OCI-LY7 (cell line): ENCODE measurements around the gene ITGA7. TPM values are rescaled to one million over a fixed set of nuclear protein-coding genes. Genes with fewer than 3 reads are reported as not detected.

Experiments used
- BruUV-seq: library from RNA; stranded (reverse); fragments of 400-500 nt; replicated peaks from 2 replicates; lab custom pipeline; 2021; lab: Mats Ljungman, UMichigan
- CTCF ChIA-PET: fragments of 300-600 bp; sonication (Branson Sonifier 250); formaldehyde crosslinking; loops from one replicate; lab custom pipeline; 2022; ENCODE audit warnings: antibody characterized with exemption; ENCODE audit not compliant: unreplicated experiment; lab: Charles Lee
- POLR2A ChIA-PET: fragments of 300-600 bp; sonication (Branson Sonifier 250); formaldehyde crosslinking; loops from one replicate; lab custom pipeline; 2022; ENCODE audit warnings: antibody characterized with exemption; lab: Charles Lee
- DNase-seq: peaks from one replicate; pipeline ENCODE4 v3.0.0-alpha.2; 2015; ENCODE audit warnings: low spot score
- H2AFZ ChIP-seq: fragments of 200-600 bp; sonication (generic), shearing (Covaris generic); 2 replicates; pipeline ENCODE4 v1.6.1; 2014; ENCODE audit warnings: mild to moderate bottlenecking, antibody characterized with exemption, low read length, moderate library complexity
- H3K27ac ChIP-seq: fragments of 200-600 bp; sonication (generic); 2 replicates; pipeline ENCODE4 v1.5.1; 2014; ENCODE audit warnings: mixed run types, low read depth, mild to moderate bottlenecking, moderate library complexity, low read length, inconsistent platforms; ENCODE audit not compliant: poor library complexity, severe bottlenecking
- H3K36me3 ChIP-seq: fragments of 200-600 bp; sonication (generic); 2 replicates; pipeline ENCODE4 v1.6.1; 2014; ENCODE audit warnings: mild to moderate bottlenecking, antibody characterized with exemption, low read length, moderate library complexity, mixed read lengths; ENCODE audit not compliant: insufficient read depth
- H3K4me1 ChIP-seq: fragments of 200-600 bp; sonication (generic); 2 replicates; pipeline ENCODE4 v1.5.1; 2014; ENCODE audit warnings: mild to moderate bottlenecking, low read length; ENCODE audit not compliant: insufficient read depth, poor library complexity, severe bottlenecking
- H3K4me2 ChIP-seq: fragments of 200-600 bp; sonication (generic); 2 replicates; pipeline ENCODE4 v1.6.1; 2014; ENCODE audit warnings: mild to moderate bottlenecking, low read length
- H3K4me3 ChIP-seq: fragments of 200-600 bp; sonication (generic); 2 replicates; pipeline ENCODE4 v1.5.1; 2014; ENCODE audit warnings: mild to moderate bottlenecking, low read depth, low read length; ENCODE audit not compliant: poor library complexity, severe bottlenecking
- H3K79me2 ChIP-seq: fragments of 200-600 bp; sonication (generic); 2 replicates; pipeline ENCODE4 v1.6.1; 2016; ENCODE audit warnings: low read depth, mild to moderate bottlenecking, low read length, moderate library complexity, mixed read lengths; ENCODE audit not compliant: insufficient read depth
- H3K9me2 ChIP-seq: fragments of 200-600 bp; sonication (generic); 2 replicates; pipeline ENCODE4 v1.6.1; 2016; ENCODE audit warnings: mild to moderate bottlenecking, low read length, mixed read lengths; ENCODE audit not compliant: insufficient read depth
- H3K9me3 ChIP-seq: fragments of 200-600 bp; sonication (generic); 2 replicates; pipeline ENCODE4 v1.6.1; 2014; ENCODE audit warnings: mild to moderate bottlenecking, mixed run types, low read length, mixed read lengths
- H4K20me1 ChIP-seq: fragments of 200-600 bp; sonication (generic); 2 replicates; pipeline ENCODE4 v1.6.1; 2014; ENCODE audit warnings: mild to moderate bottlenecking, antibody characterized with exemption, low read length, moderate library complexity, mixed read lengths; ENCODE audit not compliant: insufficient read depth
- EZH2phosphoT487 ChIP-seq: fragments of 200-600 bp; sonication (generic); IDR thresholded peaks from 2 replicates; pipeline ENCODE4 v1.6.1; 2018; ENCODE audit warnings: low read depth, borderline replicate concordance, mild to moderate bottlenecking, mixed run types, antibody characterized with exemption, low read length, moderate library complexity, mixed read lengths
- intact Hi-C: fragments of 100-400 bp; cut with micrococcal nuclease; formaldehyde crosslinking; loops from one replicate; pipeline ENCODE4 v1.10.0; 2022; ENCODE audit not compliant: unreplicated experiment
- total RNA-seq, 2 experiments: library from RNA; depleted of rRNA in 1 of 2; stranded (reverse); fragments of >200 nt in 1 of 2; shearing (Covaris generic) in 1 of 2; gene quantifications; 2 replicates each; pipeline ENCODE4 v1.2.3, GENCODE V29; 2014 to 2022
- TF ChIP-seq, protein P1 (sequence below): fragments of 200-600 bp; sonication (generic); conservative IDR thresholded peaks from 2 replicates; pipeline ENCODE4 v1.5.1; 2014; ENCODE audit warnings: mild to moderate bottlenecking, antibody characterized with exemption, low read length, moderate library complexity, mixed read lengths

Gene ITGA7
- total RNA-seq, 2 experiments from 2014 or later, result 1.5 to 4.0 TPM

DNA sequence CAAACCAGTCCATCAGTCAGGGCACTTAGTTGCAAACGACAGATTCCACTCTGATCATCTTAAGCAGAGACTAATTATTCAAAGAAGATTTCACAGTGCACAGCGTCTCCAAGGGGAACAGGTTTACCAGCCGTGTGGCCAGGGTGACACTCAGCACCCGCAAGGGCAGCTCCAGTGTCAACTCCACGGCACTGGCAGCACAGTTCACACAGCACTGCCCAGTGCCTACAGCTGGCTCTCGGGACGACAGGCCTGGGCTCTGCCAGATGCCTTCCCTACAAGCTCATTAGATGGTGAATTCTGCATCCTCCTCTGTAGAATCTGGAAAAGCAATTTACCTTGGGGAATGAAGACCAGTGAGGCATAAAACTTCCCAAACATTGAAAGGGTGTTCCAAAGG, 66.1 kb downstream of the ITGA7 start:
- no peaks in the 10 kb centered on the region for H3K79me2 ChIP-seq
- CTCF ChIA-PET, result no interaction called here
- intact Hi-C loops, result loop anchor here (10.0 kb wide), 1 partner anchor 657 kb away; the partner anchor contains the start of gene TESPA1
- H3K4me2 ChIP-seq, result no peak overlapping the region; the same call in 1 of the 2 replicates
- H3K9me3 ChIP-seq, result no peaks in the 10 kb centered on the region
- TF ChIP-seq EZH2phosphoT487, result no peak
- TF ChIP-seq, protein P1, sequence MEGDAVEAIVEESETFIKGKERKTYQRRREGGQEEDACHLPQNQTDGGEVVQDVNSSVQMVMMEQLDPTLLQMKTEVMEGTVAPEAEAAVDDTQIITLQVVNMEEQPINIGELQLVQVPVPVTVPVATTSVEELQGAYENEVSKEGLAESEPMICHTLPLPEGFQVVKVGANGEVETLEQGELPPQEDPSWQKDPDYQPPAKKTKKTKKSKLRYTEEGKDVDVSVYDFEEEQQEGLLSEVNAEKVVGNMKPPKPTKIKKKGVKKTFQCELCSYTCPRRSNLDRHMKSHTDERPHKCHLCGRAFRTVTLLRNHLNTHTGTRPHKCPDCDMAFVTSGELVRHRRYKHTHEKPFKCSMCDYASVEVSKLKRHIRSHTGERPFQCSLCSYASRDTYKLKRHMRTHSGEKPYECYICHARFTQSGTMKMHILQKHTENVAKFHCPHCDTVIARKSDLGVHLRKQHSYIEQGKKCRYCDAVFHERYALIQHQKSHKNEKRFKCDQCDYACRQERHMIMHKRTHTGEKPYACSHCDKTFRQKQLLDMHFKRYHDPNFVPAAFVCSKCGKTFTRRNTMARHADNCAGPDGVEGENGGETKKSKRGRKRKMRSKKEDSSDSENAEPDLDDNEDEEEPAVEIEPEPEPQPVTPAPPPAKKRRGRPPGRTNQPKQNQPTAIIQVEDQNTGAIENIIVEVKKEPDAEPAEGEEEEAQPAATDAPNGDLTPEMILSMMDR, result no peak
- POLR2A ChIA-PET, result interaction anchor here (1.0 to 1.3 kb wide), 2 partner anchors 16 to 32 kb away, joined by 3 to 5 read pairs; no protein-coding TSS in a partner anchor
- H3K4me3 ChIP-seq, result no peak overlapping the region
- H3K27ac ChIP-seq, result no peak overlapping the region
- peaks cover 20% of the 10 kb centered on the region for H3K4me1 ChIP-seq
- no peaks in the 10 kb centered on the region for H4K20me1 ChIP-seq
- no peak for DNase-seq
- no peak overlapping the region; the same call in 1 of the 2 replicates for H2AFZ ChIP-seq
- H3K36me3 ChIP-seq, result no peaks in the 10 kb centered on the region
- H3K9me2 ChIP-seq, result no peaks in the 10 kb centered on the region
- no TSS peak for BruUV-seq

DNA sequence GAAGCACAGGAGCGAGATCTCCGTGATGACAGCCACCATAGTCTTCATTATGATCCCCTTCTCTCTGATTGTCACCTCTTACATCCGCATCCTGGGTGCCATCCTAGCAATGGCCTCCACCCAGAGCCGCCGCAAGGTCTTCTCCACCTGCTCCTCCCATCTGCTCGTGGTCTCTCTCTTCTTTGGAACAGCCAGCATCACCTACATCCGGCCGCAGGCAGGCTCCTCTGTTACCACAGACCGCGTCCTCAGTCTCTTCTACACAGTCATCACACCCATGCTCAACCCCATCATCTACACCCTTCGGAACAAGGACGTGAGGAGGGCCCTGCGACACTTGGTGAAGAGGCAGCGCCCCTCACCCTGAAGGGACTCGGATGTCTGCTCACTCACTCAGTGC, 70.2 kb downstream of the ITGA7 start:
- Histone ChIP-seq H3K79me2 (no peaks in the 10 kb centered on the region), H3K36me3 (no peaks in the 10 kb centered on the region), H3K4me3 (no peak overlapping the region), H3K9me3 (no peaks in the 10 kb centered on the region), H3K27ac (no peak overlapping the region), H3K9me2 (no peaks in the 10 kb centered on the region), H4K20me1 (no peaks in the 10 kb centered on the region), H2AFZ (no peak overlapping the region), H3K4me2 (no peak overlapping the region), H3K4me1 (peaks cover 9% of the 10 kb centered on the region)
- BruUV-seq, result no TSS peak
- intact Hi-C loops, result no loop called here
- no peak for DNase-seq
- ChIA-PET POLR2A (interaction anchor here (0.6 kb wide), 2 partner anchors 45 to 228 kb away, joined by 3 to 4 read pairs; no protein-coding TSS in a partner anchor), CTCF (no interaction called here)
- TF ChIP-seq, protein P1, result no peak
- no peak for TF ChIP-seq EZH2phosphoT487

DNA sequence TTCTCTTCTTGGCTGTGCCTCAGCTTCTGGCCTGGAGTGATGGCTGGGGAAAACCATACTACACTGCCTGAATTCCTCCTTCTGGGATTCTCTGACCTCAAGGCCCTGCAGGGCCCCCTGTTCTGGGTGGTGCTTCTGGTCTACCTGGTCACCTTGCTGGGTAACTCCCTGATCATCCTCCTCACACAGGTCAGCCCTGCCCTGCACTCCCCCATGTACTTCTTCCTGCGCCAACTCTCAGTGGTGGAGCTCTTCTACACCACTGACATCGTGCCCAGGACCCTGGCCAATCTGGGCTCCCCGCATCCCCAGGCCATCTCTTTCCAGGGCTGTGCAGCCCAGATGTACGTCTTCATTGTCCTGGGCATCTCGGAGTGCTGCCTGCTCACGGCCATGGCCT, 70.9 kb downstream of the ITGA7 start, which contains the start of gene OR10P1:
Gene OR10P1, plus strand, starts transcription at position 40 of the 400 bp plus-strand sequence. Its CDS starts 0 bp downstream, at position 40.
- Histone ChIP-seq H3K4me3 (no peak within 1 kb of the TSS), H3K4me1 (peaks cover 3% of the 10 kb centered on the region), H3K9me2 (no peaks in the 10 kb centered on the region), H3K79me2 (no peaks in the 10 kb centered on the region), H4K20me1 (no peaks in the 10 kb centered on the region), H3K36me3 (no peaks in the 10 kb centered on the region), H2AFZ (no peak within 1 kb of the TSS), H3K27ac (no peak within 1 kb of the TSS), H3K4me2 (no peak within 1 kb of the TSS), H3K9me3 (no peaks in the 10 kb centered on the region)
- ChIA-PET CTCF (no interaction called here), POLR2A (interaction anchor here (0.6 kb wide), 1 partner anchor 229 kb away, joined by 4 read pairs; no protein-coding TSS in a partner anchor)
- no peak for DNase-seq
- intact Hi-C loops, result no loop called here
- TF ChIP-seq, protein P1, result no peak
- TF ChIP-seq EZH2phosphoT487, result no peak
- no TSS peak for BruUV-seq
